Effector memory CD4-positive, alpha-beta T cell (primary cell): ENCODE data around the gene DSN1.

Source experiments
- DNase-seq, 3 donors: peaks; one replicate each; pipeline ENCODE4 v3.0.0-alpha.2; 2020
- H3K27ac ChIP-seq: 2 replicates; pipeline ENCODE4 v1.7.0; 2013; ENCODE audit warnings: mild to moderate bottlenecking, low read length, moderate library complexity; ENCODE audit not compliant: insufficient read depth, poor library complexity, severe bottlenecking
- H3K27me3 ChIP-seq: replicated peaks from 2 replicates; pipeline ENCODE4 v1.7.0; 2013; ENCODE audit warnings: mild to moderate bottlenecking, low read length; ENCODE audit not compliant: insufficient read depth, control insufficient read depth, poor library complexity, severe bottlenecking
- H3K36me3 ChIP-seq: 2 replicates; pipeline ENCODE4 v1.7.0; 2013; ENCODE audit warnings: mild to moderate bottlenecking, low read length, moderate library complexity; ENCODE audit not compliant: control insufficient read depth, insufficient read depth
- H3K4me1 ChIP-seq: 2 replicates; pipeline ENCODE4 v1.7.0; 2013; ENCODE audit warnings: low read length, mild to moderate bottlenecking; ENCODE audit not compliant: control insufficient read depth, insufficient read depth, poor library complexity, severe bottlenecking
- H3K4me3 ChIP-seq: 2 replicates; pipeline ENCODE4 v1.7.0; 2013; ENCODE audit warnings: low read length, low read depth, mild to moderate bottlenecking; ENCODE audit not compliant: insufficient read depth, poor library complexity, severe bottlenecking
- H3K9me3 ChIP-seq: 2 replicates; pipeline ENCODE4 v1.7.0; 2013; ENCODE audit warnings: mild to moderate bottlenecking, low read length, moderate library complexity; ENCODE audit not compliant: control insufficient read depth

The DSN1 gene

GRCh38 chr20:36742558-36742957 is 31.0 kb downstream of the DSN1 start:
- DNase-seq = no peak
- Histone ChIP-seq H3K27me3 (no peaks in the 10 kb centered on the region), H3K4me1 (peaks cover 17% of the 10 kb centered on the region), H3K27ac (no peak overlapping the region), H3K9me3 (no peaks in the 10 kb centered on the region), H3K4me3 (no peak overlapping the region), H3K36me3 (no peaks in the 10 kb centered on the region)

GRCh38 chr20:36741072-36741471 is 32.5 kb downstream of the DSN1 start:
- Histone ChIP-seq H3K36me3 (no peaks in the 10 kb centered on the region), H3K27ac (no peak overlapping the region), H3K27me3 (no peaks in the 10 kb centered on the region), H3K9me3 (no peaks in the 10 kb centered on the region), H3K4me1 (peaks cover 11% of the 10 kb centered on the region), H3K4me3 (no peak overlapping the region)
- DNase-seq = no peak

GRCh38 chr20:36737183-36737499 is 36.4 kb downstream of the DSN1 start:
- Histone ChIP-seq H3K4me1 (peaks cover 9% of the 10 kb centered on the region), H3K4me3 (no peak overlapping the region), H3K9me3 (no peaks in the 10 kb centered on the region), H3K36me3 (no peaks in the 10 kb centered on the region), H3K27me3 (no peaks in the 10 kb centered on the region), H3K27ac (no peak overlapping the region)
- DNase-seq = no peak

- no peak for DNase-seq
- Histone ChIP-seq H3K27ac (no peak overlapping the region), H3K4me1 (peaks cover 9% of the 10 kb centered on the region), H3K9me3 (no peaks in the 10 kb centered on the region), H3K36me3 (no peaks in the 10 kb centered on the region), H3K27me3 (no peaks in the 10 kb centered on the region), H3K4me3 (no peak overlapping the region)
Observed at GRCh38 chr20:36736451-36737182, 36.9 kb downstream of the DSN1 start.

- H3K4me1 ChIP-seq = peaks cover 9% of the 10 kb centered on the region
- no peak overlapping the region for H3K4me3 ChIP-seq
- no peaks in the 10 kb centered on the region for H3K36me3 ChIP-seq
- H3K27ac ChIP-seq = peak overlapping the region; percentile 63
- DNase-seq = no peak
- no peaks in the 10 kb centered on the region for H3K27me3 ChIP-seq
- H3K9me3 ChIP-seq = no peaks in the 10 kb centered on the region
Observed at GRCh38 chr20:36732456-36732855, 41.1 kb downstream of the DSN1 start.

- DNase-seq = no peak
- Histone ChIP-seq H3K4me1 (peaks cover 3% of the 10 kb centered on the region), H3K4me3 (no peak overlapping the region), H3K9me3 (no peaks in the 10 kb centered on the region), H3K27ac (no peak overlapping the region), H3K36me3 (no peaks in the 10 kb centered on the region), H3K27me3 (no peaks in the 10 kb centered on the region)
Observed at GRCh38 chr20:36728986-36729385, 44.6 kb downstream of the DSN1 start.

- no peak for DNase-seq
- H3K27me3 ChIP-seq = no peaks in the 10 kb centered on the region
- H3K4me3 ChIP-seq = no peak overlapping the region
Observed at GRCh38 chr20:36726168-36726567, 47.4 kb downstream of the DSN1 start.

GRCh38 chr20:36720510-36720909 is 53.1 kb downstream of the DSN1 start:
- H3K36me3 ChIP-seq = peaks cover 6% of the 10 kb centered on the region
- H3K9me3 ChIP-seq = no peaks in the 10 kb centered on the region
- H3K27ac ChIP-seq = no peak overlapping the region
- no peak for DNase-seq
- H3K4me3 ChIP-seq = no peak overlapping the region
- no peaks in the 10 kb centered on the region for H3K4me1 ChIP-seq
- no peaks in the 10 kb centered on the region for H3K27me3 ChIP-seq

More at GRCh38 chr20:36726168-36726567, 47.4 kb downstream of the DSN1 start:
- Histone ChIP-seq H3K9me3 (no peaks in the 10 kb centered on the region), H3K4me1 (no peaks in the 10 kb centered on the region), H3K36me3 (no peaks in the 10 kb centered on the region), H3K27ac (no peak overlapping the region)

- Histone ChIP-seq H3K27ac (no peak overlapping the region), H3K27me3 (no peaks in the 10 kb centered on the region), H3K9me3 (no peaks in the 10 kb centered on the region), H3K36me3 (peaks cover 6% of the 10 kb centered on the region), H3K4me1 (no peaks in the 10 kb centered on the region), H3K4me3 (no peak overlapping the region)
- DNase-seq = no peak
Observed at GRCh38 chr20:36717657-36718056, 55.9 kb downstream of the DSN1 start.

- H3K36me3 ChIP-seq = peaks cover 6% of the 10 kb centered on the region
- no peak overlapping the region for H3K27ac ChIP-seq
- no peak overlapping the region for H3K4me3 ChIP-seq
- no peaks in the 10 kb centered on the region for H3K9me3 ChIP-seq
- no peaks in the 10 kb centered on the region for H3K27me3 ChIP-seq
- H3K4me1 ChIP-seq = no peaks in the 10 kb centered on the region
- DNase-seq = no peak
Observed at GRCh38 chr20:36717021-36717420, 56.5 kb downstream of the DSN1 start.
